Left lobe of liver (tissue), 2 donors: ENCODE results near the gene GUF1. TPM values are rescaled to one million over a fixed set of nuclear protein-coding genes. Genes with fewer than 3 reads are reported as not detected.

Source experiments
- ATAC-seq: fragments of 200-7000 bp; cut with Tn5 transposase; one replicate; pipeline ENCODE4 v1.9.1; 2020; ENCODE audit warnings: mild to moderate bottlenecking, moderate library complexity
- DNase-seq: peaks from one replicate; pipeline ENCODE4 v3.0.0-alpha.2; 2020; ENCODE audit warnings: low spot score
- total RNA-seq: library from RNA; stranded (reverse); gene quantifications from one replicate; pipeline ENCODE4 v1.2.1, GENCODE V29; 2021
- donor health status: DM: no; HTN: no; CAD: no; lungs with moderate emphysema.
- donor health status: DM: no; HTN: yes; CAD: no.

The GUF1 gene
- total RNA-seq = 13.2 TPM

DNA sequence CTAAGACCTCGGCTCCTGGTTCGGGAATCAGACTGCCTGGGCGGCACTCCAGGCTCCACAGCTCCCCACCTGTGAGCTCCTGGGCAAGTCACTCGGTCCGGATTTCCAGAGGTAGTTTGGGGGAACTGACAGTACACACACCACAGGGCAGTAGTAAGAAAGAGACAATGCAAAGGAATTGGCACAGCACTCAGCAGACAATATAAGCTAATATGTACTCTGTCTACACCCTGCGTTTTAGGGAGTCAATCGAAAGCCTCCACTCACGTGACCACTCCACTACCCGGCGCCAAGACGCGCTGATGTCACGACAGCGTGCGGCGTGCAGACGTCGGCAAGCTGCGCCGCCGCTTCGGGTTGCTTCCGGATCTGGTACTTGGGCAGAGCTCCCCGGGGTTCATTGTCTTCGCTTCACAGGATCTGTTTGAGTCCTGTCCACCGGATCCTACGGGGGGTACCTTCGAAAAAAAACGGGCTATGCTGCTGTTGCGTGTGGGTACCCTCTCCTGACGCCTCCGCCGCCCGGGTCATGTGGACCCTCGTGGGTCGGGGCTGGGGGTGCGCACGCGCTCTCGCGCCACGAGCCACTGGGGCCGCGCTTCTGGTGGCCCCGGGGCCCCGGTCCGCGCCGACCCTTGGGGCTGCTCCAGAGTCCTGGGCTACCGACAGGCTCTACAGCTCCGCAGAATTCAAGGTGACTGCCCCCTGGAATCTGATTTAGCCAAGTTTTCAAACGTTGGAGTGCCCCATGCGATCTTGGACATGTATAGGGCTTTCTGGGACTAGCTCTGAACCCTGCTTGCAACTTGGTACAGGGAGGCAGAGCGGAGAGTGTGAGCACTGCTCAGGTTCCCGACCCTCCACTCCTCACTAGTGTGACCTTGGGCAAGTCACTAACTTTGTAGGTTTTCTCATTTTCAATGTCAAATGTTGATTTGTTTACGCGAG lies at the start of gene GUF1:
GUF1 (plus strand) TSS at position 327 of the 948 bp plus-strand sequence; CDS start at position 530, 203 bp downstream.
- ATAC-seq (peak; percentile 95), DNase-seq (peak; percentile 93)

DNA sequence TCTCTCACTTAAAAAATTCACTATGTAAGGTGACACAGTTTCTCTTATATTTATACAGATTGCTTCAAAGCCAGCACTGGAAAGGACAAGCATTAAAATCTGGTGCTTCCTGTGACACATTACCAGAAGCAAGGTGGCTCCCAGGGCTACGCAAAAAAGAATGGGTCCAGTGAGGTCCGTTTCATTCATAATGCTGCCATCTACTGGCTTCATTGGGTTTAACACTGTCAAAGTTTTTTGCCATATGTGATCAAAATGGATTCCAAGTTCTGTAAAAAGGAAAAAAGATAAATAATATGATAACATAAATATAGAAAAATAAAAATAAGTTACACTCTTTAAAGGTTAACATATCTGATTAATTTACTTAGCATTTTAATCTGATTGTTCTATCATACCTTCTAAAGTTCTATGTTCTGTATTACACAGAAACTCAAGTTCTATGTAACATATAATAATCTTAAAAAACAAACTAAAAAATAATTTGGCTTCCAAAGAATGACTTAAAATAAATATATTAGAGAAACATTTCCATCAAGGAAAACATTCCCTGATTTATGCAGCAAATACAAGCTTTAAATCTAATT lies 48.8 kb upstream of the GUF1 start:
- DNase-seq = no peak
- peak; percentile 94 for ATAC-seq

DNA sequence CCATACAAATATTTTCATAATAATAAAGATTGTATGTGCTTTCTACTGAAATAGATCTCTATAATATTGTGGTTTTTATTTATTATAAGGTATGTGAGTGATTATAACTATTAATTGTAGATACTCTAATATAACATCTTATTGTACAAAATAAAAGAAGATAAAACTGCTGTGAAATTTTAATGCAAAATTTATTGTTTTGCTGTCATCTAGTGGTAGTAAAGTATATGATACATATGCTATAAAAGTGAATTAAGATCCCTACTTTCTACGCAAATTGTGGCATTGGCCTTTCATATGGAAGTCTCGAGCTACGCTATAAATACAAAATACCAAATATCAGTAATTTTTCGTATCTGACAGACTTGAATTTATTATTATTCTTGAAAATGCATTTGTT lies 46.1 kb upstream of the GUF1 start:
- ATAC-seq (no peak), DNase-seq (no peak)

GRCh38 chr4:44632733-44633132 lies 45.5 kb upstream of the GUF1 start:
- DNase-seq (no peak), ATAC-seq (no peak)

GRCh38 chr4:44638091-44638490 lies 40.1 kb upstream of the GUF1 start:
- DNase-seq = no peak
- ATAC-seq = no peak

- DNase-seq (no peak), ATAC-seq (no peak)
Observed at GRCh38 chr4:44646151-44646550, 32.1 kb upstream of the GUF1 start.

DNA sequence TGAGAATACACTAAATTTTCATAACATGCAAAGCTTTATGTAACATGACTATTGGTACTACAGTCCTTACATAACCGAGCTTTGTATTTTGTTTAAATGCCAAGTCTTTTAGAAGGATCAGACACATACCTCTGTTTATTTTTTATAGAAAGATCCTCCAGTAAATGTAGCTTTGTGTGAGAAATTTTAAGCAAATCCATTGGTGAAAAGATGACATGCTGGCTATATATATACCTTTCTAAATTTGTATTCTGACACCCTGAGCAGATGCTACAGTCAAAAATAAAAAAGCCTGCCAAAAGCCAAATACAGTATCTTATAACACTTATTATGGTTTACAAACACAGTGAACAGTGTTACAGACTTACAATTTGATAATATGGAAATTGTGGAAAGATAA lies 26.8 kb upstream of the GUF1 start, which contains the start of gene YIPF7:
YIPF7 (minus strand) TSS at position 201 of the 400 bp plus-strand sequence. CDS start 1,525 bp downstream, outside the sequence.
- no peak for DNase-seq
- no peak for ATAC-seq

- ATAC-seq = no peak
Observed at GRCh38 chr4:44652002-44652401, 26.2 kb upstream of the GUF1 start.

DNA sequence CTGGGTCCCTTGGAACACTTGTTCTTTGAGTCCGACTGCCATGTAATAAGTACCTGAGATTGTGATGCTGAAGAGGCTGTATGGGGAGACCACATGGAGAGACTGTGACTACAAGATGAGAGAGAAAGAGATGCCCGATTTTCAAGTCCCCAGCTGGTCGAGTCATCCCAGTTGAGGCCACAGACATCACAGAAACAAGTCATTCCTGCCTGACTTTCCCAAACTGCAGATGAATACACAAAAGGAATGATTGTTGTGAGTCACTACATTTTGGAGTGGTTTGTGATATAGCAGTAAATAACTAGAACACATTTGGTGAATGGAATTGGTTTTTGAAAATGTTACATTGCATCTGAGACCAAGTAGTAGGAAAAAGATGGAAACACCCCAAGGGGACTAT lies 17.8 kb upstream of the GUF1 start:
- ATAC-seq = no peak

More at GRCh38 chr4:44652002-44652401, 26.2 kb upstream of the GUF1 start:
- no peak for DNase-seq

DNA sequence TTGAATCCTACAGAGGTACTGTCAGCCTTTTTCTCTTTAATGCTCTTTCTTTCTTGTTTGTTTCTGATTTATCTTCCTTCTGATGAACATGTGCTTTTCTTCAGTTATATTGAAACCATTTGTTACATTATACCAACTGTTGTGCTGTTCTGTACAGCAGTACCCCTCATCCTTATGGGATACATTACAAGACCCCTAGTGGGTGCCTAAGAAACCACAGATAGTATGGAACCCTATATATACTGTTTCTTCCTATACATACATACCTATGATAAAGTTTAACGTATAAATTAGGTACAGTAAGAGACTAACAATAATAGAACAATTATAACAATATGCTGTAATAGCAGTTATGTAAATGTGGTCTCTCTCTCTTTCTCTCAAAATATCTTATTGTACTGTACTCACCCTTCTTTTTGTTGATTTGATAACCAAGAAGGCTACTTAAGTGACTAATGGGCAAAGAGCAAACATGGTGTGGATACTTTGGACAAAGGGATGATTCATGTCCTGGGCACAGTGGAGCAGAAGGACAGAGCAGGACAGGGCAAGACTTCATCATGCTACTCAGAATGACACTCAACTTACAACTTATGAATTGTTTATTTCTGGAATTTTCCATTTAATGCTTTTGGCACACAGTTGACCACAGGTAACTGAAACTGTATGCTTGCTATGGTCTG lies 16.1 kb upstream of the GUF1 start:
- DNase-seq (no peak), ATAC-seq (no peak)

More for the DNA sequence above, 17.8 kb upstream of the GUF1 start:
- DNase-seq = no peak

- DNase-seq (no peak), ATAC-seq (no peak)
Observed at GRCh38 chr4:44662623-44663005, 15.6 kb upstream of the GUF1 start.

- DNase-seq = no peak
- ATAC-seq = no peak
Observed at GRCh38 chr4:44663539-44664263, 14.5 kb upstream of the GUF1 start.

GRCh38 chr4:44668526-44668925 lies 9.7 kb upstream of the GUF1 start:
- DNase-seq (no peak), ATAC-seq (no peak)

- ATAC-seq (no peak), DNase-seq (no peak)
Observed at GRCh38 chr4:44670506-44671199, 7.6 kb upstream of the GUF1 start.

GRCh38 chr4:44671636-44672035 lies 6.6 kb upstream of the GUF1 start:
- ATAC-seq (no peak), DNase-seq (no peak)

- DNase-seq = no peak
- ATAC-seq = no peak
Observed at GRCh38 chr4:44674471-44674870, 3.7 kb upstream of the GUF1 start.

DNA sequence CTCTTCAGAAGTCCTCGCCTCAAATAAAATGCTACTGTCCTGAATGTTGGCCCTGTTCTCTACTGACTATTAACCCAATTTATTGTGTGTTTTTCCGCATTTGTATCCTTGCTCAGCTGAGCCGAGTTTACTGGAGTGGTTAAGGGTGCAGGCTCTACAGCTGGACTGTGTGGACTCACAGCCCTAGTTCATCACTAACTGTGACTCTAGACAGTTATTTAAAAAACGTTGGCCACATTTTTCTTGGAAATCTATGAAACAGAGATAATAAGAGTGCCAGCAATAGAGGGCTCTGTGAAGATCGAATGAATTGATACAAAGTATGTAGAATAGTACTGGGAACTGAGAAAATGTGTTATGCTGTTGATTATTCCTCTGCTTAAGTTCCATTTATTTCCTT lies 2.9 kb upstream of the GUF1 start:
- no peak for DNase-seq
- no peak for ATAC-seq

DNA sequence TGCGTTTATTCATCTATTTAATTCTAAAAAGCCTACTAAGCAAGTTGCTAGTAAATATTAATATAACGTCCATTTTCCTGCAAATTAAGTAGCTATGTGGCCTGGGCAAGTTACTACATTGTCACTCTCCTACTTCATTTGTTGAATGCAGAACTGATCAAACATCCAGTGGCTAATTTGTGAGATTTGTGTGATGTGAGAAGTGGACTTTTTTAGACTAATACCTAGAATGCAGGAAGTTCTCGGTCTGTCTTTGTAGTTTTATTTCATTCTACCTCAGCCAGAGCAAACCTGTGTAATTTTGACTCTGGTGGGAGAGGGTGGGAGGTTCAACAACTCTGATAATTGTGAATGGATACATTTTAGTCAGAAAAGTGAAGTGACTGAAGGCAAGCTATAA lies 840 bp downstream of the GUF1 start:
- ATAC-seq (no peak), DNase-seq (no peak)

DNA sequence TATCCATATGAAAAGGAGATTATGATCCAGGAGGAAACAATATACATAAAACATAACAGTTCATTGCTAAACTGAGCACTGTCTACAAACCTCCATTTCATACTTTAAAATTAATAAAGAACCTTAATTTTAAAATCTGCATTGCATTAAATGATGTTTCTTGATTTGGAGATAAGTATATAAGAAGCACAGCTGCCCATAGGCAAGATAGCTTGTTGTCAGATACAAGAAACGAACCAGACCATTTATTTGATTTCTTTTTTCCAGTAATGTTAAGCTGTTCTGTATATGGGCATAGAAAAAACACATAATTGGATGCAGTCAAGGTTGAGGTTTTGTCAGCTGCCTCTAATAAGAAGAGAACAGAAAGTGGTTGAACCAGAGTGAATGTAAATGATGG lies 6.4 kb downstream of the GUF1 start:
- DNase-seq = no peak
- ATAC-seq = no peak

GRCh38 chr4:44700427-44700826 lies 22.2 kb downstream of the GUF1 start:
- no peak for ATAC-seq

More at GRCh38 chr4:44700427-44700826, 22.2 kb downstream of the GUF1 start:
- DNase-seq = no peak
